Fibroblast of the aortic adventitia (primary cell): ENCODE measurements around the gene KMT2A. TPM values are rescaled to one million over a fixed set of nuclear protein-coding genes. Genes with fewer than 3 reads are reported as not detected.
"Not testable (repeated sequence)": the region's sequence is repeated elsewhere in the genome, so short reads cannot be mapped to it uniquely, and the experiment has no call there.

Experiments used
- DNase-seq: peaks from one replicate; pipeline ENCODE4 v3.0.0-alpha.2; 2010; ENCODE audit warnings: low read depth
- H3K4me3 ChIP-seq: 2 replicates; pipeline ENCODE4 v1.5.1; 2011; ENCODE audit warnings: low read depth, mild to moderate bottlenecking, control low read depth, low read length, moderate library complexity
- total RNA-seq: library from RNA; depleted of rRNA; stranded (reverse); fragments of >200 nt; gene quantifications from 2 replicates; pipeline ENCODE4 v1.2.3, GENCODE V29; 2012; ENCODE audit warnings: low replicate concordance
- TF ChIP-seq, protein P1 (sequence below): IDR thresholded peaks from 2 replicates; pipeline ENCODE4 v1.5.1; 2011; ENCODE audit warnings: mild to moderate bottlenecking, low read length, control low read depth, inconsistent platforms; ENCODE audit not compliant: insufficient read depth

Gene KMT2A
- total RNA-seq, 1 donor: 49.8 TPM

DNA sequence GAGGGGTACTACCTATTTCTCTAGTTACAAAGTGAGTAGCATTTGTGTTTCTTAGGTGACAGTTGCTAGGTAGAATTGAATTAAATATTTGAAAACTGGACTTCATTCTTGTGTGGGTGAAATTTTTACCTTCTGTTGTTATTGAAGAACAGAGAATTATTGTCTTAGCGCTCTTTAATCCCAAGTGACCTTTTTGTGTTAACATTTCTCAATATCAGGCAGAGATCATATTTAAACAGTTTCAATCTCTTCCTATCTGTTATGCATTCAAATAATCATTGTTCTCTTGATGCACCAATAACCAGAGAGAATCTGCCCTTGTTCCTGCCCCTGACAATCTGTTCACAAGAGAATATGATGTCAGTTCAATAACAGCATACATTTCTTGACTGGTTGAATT lies 14.2 kb downstream of the KMT2A start:
- no peak overlapping the region for H3K4me3 ChIP-seq
- DNase-seq: no peak
- TF ChIP-seq, protein P1, sequence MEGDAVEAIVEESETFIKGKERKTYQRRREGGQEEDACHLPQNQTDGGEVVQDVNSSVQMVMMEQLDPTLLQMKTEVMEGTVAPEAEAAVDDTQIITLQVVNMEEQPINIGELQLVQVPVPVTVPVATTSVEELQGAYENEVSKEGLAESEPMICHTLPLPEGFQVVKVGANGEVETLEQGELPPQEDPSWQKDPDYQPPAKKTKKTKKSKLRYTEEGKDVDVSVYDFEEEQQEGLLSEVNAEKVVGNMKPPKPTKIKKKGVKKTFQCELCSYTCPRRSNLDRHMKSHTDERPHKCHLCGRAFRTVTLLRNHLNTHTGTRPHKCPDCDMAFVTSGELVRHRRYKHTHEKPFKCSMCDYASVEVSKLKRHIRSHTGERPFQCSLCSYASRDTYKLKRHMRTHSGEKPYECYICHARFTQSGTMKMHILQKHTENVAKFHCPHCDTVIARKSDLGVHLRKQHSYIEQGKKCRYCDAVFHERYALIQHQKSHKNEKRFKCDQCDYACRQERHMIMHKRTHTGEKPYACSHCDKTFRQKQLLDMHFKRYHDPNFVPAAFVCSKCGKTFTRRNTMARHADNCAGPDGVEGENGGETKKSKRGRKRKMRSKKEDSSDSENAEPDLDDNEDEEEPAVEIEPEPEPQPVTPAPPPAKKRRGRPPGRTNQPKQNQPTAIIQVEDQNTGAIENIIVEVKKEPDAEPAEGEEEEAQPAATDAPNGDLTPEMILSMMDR: no peak

DNA sequence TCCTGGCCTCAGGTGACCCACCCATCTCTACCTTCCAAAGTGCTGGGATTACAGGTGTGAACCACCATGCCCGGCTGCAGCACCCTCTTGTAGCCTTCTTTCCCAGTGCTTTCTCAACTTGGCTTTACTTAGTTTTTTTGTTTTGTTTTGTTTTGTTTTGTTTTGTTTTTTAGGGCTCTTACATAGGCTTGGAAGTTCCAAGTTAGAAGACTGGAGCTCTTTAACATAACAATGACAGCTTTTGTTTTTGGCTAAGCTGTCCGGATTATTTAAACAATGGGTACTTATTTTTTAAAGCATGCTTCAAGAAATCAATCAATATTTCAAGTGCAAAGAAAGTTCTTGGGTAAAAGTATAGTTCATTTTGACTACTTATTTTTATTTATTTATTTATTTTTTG lies 25.9 kb downstream of the KMT2A start:
- TF ChIP-seq, protein P1: no peak
- no peak for DNase-seq
- no peak overlapping the region for H3K4me3 ChIP-seq

DNA sequence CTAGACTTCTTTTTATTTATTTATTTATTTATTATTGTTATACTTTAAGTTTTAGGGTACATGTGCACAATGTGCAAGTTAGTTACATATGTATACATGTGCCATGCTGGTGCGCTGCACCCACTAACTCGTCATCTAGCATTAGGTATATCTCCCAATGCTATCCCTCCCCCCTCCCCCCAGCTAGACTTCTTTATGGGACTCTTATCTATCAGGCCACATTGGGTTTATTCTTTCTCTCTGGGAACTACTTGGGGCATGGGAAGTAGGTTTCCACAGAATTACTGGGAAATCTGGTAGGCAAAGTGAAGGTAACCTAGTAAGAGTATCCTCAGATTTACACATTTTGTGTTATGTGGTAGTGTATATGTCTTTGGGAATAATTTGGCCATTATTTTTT lies 32.7 kb downstream of the KMT2A start:
- not testable (repeated sequence) for H3K4me3 ChIP-seq, DNase-seq

DNA sequence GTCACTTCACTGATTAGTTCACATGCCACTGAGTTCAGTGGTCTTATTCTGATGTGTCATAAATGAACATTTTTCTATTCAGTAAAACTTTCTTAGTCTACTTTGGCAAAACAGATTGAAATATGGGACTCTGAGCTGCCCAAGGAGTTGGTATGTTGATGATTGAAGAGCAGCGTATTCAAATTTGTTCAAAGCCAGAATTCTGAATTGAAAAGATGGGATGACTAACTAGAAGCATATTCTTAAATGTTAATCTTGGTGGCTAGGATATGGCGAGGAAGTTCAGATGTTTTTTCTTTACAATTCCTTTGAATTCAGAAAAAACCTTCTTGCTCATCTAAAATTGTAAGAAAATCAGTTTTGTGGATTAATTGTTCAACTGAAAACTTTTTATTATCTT lies 34.7 kb downstream of the KMT2A start:
- no peak overlapping the region for H3K4me3 ChIP-seq
- no peak for DNase-seq
- TF ChIP-seq, protein P1: no peak

DNA sequence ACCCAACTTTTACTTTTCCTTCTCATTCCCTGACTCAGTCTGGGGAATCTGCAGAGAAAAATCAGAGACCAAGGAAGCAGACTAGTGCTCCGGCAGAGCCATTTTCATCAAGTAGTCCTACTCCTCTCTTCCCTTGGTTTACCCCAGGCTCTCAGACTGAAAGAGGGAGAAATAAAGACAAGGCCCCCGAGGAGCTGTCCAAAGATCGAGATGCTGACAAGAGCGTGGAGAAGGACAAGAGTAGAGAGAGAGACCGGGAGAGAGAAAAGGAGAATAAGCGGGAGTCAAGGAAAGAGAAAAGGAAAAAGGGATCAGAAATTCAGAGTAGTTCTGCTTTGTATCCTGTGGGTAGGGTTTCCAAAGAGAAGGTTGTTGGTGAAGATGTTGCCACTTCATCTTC lies 37.2 kb downstream of the KMT2A start:
- TF ChIP-seq, protein P1: no peak
- no peak overlapping the region for H3K4me3 ChIP-seq
- DNase-seq: no peak

DNA sequence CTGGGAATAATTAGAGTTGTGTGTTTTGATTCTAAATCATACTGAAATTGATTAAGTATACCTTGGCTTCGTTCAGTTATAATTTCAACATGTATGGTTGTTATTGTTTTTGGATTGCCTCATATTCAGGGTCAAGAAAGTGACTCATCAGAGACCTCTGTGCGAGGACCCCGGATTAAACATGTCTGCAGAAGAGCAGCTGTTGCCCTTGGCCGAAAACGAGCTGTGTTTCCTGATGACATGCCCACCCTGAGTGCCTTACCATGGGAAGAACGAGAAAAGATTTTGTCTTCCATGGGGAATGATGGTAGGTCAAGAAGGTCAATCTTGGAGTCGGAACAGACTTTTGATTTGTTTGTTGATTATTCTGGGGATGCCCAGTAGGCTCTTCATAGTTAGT lies 40.4 kb downstream of the KMT2A start:
- no peak for DNase-seq
- TF ChIP-seq, protein P1: no peak
- no peak overlapping the region for H3K4me3 ChIP-seq

DNA sequence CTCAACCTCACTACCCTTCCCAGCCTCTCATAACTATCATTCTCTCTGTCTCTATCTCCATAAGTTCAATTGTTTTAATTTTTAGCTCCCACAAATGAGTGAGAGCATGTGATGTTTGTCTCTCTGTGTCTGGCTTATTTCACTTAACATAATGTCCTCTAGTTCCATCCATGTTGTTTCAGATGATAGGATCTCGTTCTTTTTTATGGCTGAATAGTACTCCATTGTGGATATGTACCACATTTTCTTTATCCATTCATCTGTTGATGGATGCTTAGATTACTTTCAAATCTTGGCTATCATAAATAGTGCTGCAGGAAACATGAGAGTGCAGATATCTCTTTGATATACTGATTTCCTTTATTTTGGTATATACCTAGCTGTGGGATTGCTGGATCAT lies 44.9 kb downstream of the KMT2A start:
- H3K4me3 ChIP-seq, DNase-seq: not testable (repeated sequence)

DNA sequence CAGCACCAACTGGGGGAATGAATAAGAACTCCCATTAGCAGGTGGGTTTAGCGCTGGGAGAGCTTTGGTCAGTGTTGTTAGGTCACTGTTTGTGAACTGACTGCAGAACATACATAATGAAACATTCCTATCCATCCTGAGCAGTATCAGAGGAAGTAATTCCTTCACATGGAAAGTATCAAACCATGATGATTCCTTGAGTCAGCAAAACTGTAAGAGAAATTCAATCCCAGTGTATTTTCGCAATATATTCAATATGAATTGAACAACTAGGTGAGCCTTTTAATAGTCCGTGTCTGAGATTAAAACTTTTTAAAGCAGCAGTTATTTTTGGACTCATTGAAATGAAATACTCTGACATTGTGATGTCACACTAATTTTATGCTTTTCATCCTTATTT lies 48.1 kb downstream of the KMT2A start:
- DNase-seq: no peak
- TF ChIP-seq, protein P1: no peak
- H3K4me3 ChIP-seq: no peak overlapping the region
